Measurements from ENCODE around the gene PRR23E. TPM values are rescaled to one million over a fixed set of nuclear protein-coding genes. Genes with fewer than 3 reads are reported as not detected.

The PRR23E gene
- total and polyA plus RNA-seq, 2 donors from 2014 or later: not detected

GRCh38 chr3:127212711-127213110, 19.8 kb downstream of the PRR23E start:
- no peak for DNase-seq
- Histone ChIP-seq H3K36me3 (ENCODE audit: control insufficient read depth in 2 of 3, insufficient read depth in 3 of 3, low read length in 3 of 3) (no peaks in the 10 kb centered on the region), H3K9me3 (ENCODE audit: control insufficient read depth in 2 of 3, insufficient read depth in 1 of 3, low read length in 3 of 3) (no peaks in the 10 kb centered on the region), H3K4me1 (ENCODE audit: control insufficient read depth in 2 of 3, insufficient read depth in 2 of 3, low read depth in 1 of 3, low read length in 3 of 3) (no peaks in the 10 kb centered on the region), H3K9ac (ENCODE audit: low read length in 3 of 3) (no peak overlapping the region), H3K4me3 (ENCODE audit: low read length in 3 of 3) (no peak overlapping the region), H3K27me3 (ENCODE audit: control insufficient read depth, insufficient read depth, low read length) (no peaks in the 10 kb centered on the region), H3K27ac (ENCODE audit: low read depth in 2 of 2, low read length in 2 of 2) (no peak overlapping the region)
- FAIRE-seq: no peak
- TF ChIP-seq CTCF (IDR thresholded peaks at IDR 0.05; ENCODE audit: borderline replicate concordance, extremely low read depth, insufficient read depth): no peak
- intact Hi-C loops (cut with DNase I): no loop called here

GRCh38 chr3:127213381-127213918, 20.5 kb downstream of the PRR23E start:
- intact Hi-C loops (cut with DNase I): no loop called here
- TF ChIP-seq CTCF (IDR thresholded peaks at IDR 0.05; ENCODE audit: borderline replicate concordance, extremely low read depth, insufficient read depth): no peak
- Histone ChIP-seq H3K9me3 (ENCODE audit: control insufficient read depth in 2 of 3, insufficient read depth in 1 of 3, low read length in 3 of 3) (no peaks in the 10 kb centered on the region), H3K27me3 (ENCODE audit: control insufficient read depth, insufficient read depth, low read length) (no peaks in the 10 kb centered on the region), H3K4me1 (ENCODE audit: control insufficient read depth in 2 of 3, insufficient read depth in 2 of 3, low read depth in 1 of 3, low read length in 3 of 3) (no peaks in the 10 kb centered on the region), H3K27ac (ENCODE audit: low read depth in 2 of 2, low read length in 2 of 2) (no peak overlapping the region), H3K4me3 (ENCODE audit: low read length in 3 of 3) (no peak overlapping the region), H3K9ac (ENCODE audit: low read length in 3 of 3) (no peak overlapping the region), H3K36me3 (ENCODE audit: control insufficient read depth in 2 of 3, insufficient read depth in 3 of 3, low read length in 3 of 3) (no peaks in the 10 kb centered on the region)
- DNase-seq (no peak), FAIRE-seq (no peak)

GRCh38 chr3:127214975-127215374, 22.0 kb downstream of the PRR23E start:
- Histone ChIP-seq H3K27me3 (ENCODE audit: control insufficient read depth, insufficient read depth, low read length) (no peaks in the 10 kb centered on the region), H3K9me3 (ENCODE audit: control insufficient read depth in 2 of 3, insufficient read depth in 1 of 3, low read length in 3 of 3) (no peaks in the 10 kb centered on the region), H3K4me1 (ENCODE audit: control insufficient read depth in 2 of 3, insufficient read depth in 2 of 3, low read depth in 1 of 3, low read length in 3 of 3) (no peaks in the 10 kb centered on the region), H3K9ac (ENCODE audit: low read length in 3 of 3) (no peak overlapping the region), H3K4me3 (ENCODE audit: low read length in 3 of 3) (no peak overlapping the region), H3K36me3 (ENCODE audit: control insufficient read depth in 2 of 3, insufficient read depth in 3 of 3, low read length in 3 of 3) (no peaks in the 10 kb centered on the region), H3K27ac (ENCODE audit: low read depth in 2 of 2, low read length in 2 of 2) (no peak overlapping the region)
- FAIRE-seq: no peak
- intact Hi-C loops (cut with DNase I): no loop called here
- no peak for TF ChIP-seq CTCF (IDR thresholded peaks at IDR 0.05; ENCODE audit: borderline replicate concordance, extremely low read depth, insufficient read depth)
- DNase-seq: peak in 1 of 5 donors; percentile 3
